Measurements from ENCODE around the gene KRT85. TPM values are rescaled to one million over a fixed set of nuclear protein-coding genes. Genes with fewer than 3 reads are reported as not detected.

KRT85 gene
- total RNA-seq, 1 experiment from 2014 or later: not detected

DNA sequence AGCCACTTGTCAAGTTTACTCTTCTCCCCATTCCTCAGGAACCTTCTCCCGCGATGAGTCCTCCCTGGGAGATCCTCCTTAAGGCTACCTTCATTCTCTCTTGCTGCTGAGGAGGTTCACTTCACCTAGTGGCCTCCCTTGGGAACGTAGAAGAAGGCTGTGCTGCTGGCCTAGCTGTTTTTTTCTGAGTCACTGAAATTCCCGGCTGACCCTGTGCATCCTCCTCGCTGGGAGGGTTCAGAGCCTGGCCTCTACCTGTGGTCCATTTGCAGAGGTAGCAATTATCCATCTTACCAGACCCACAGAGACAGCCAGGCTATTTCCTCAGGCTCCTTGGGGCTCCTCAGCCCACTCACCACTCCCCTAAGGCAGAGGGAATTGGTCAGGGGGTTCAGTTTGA, 34.2 kb upstream of the KRT85 start:
- no TSS peak for BruUV-seq (replicated peaks)
- POLR2A ChIA-PET (ENCODE audit: low non-redundant PET): interaction anchor here (0.6 kb wide), 1 partner anchor 1218 kb away, joined by 9 read pairs; no protein-coding TSS in a partner anchor
- no peaks in the 10 kb centered on the region for H3K9me3 ChIP-seq (ENCODE audit: low read depth, low read length, poor library complexity, severe bottlenecking)
- DNase-seq (ENCODE audit: low spot score): no peak
- CTCF ChIA-PET: no interaction called here
- no peaks in the 10 kb centered on the region for H3K36me3 ChIP-seq (ENCODE audit: insufficient read depth, low read length, poor library complexity, severe bottlenecking)
- no peak overlapping the region for H3K27ac ChIP-seq (ENCODE audit: low read depth, low read length, poor library complexity, severe bottlenecking)
- TF ChIP-seq, protein P1, sequence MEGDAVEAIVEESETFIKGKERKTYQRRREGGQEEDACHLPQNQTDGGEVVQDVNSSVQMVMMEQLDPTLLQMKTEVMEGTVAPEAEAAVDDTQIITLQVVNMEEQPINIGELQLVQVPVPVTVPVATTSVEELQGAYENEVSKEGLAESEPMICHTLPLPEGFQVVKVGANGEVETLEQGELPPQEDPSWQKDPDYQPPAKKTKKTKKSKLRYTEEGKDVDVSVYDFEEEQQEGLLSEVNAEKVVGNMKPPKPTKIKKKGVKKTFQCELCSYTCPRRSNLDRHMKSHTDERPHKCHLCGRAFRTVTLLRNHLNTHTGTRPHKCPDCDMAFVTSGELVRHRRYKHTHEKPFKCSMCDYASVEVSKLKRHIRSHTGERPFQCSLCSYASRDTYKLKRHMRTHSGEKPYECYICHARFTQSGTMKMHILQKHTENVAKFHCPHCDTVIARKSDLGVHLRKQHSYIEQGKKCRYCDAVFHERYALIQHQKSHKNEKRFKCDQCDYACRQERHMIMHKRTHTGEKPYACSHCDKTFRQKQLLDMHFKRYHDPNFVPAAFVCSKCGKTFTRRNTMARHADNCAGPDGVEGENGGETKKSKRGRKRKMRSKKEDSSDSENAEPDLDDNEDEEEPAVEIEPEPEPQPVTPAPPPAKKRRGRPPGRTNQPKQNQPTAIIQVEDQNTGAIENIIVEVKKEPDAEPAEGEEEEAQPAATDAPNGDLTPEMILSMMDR (conservative IDR thresholded peaks at IDR 0.05; ENCODE audit: low read depth, low read length): no peak
- no peak for TF ChIP-seq EZH2 (IDR thresholded peaks at IDR 0.05; ENCODE audit: borderline replicate concordance, low read depth, low read length, poor library complexity, severe bottlenecking)
- no peaks in the 10 kb centered on the region for H3K4me1 ChIP-seq (ENCODE audit: insufficient read depth, low read length, poor library complexity, severe bottlenecking)
- no peak overlapping the region for H3K4me3 ChIP-seq (ENCODE audit: low read depth, low read length, poor library complexity, severe bottlenecking)
- intact Hi-C loops (cut with micrococcal nuclease; ENCODE audit: unreplicated experiment): no loop called here
- no peaks in the 10 kb centered on the region for H3K27me3 ChIP-seq (replicated peaks; ENCODE audit: insufficient read depth, low read depth, low read length, poor library complexity)

DNA sequence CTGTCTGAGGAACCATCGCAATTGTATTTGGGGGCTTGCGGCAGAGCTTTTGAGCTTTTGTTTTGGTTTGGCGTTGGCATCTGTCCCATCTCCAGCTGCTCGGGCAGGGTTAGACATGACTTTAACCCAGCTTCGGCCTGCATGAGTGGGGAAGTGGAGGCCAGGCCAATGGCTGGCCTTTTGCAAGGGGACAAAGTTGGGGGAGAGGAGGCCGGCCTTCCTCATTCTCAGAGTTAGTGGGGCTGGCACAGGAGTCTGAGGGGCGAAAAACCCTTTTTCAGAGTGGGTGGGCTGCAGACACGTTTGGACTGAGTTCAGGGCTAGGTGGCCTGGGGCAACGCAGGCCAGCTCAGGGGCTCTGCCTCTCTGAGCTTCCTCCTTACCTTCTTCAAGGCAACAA, 33.6 kb upstream of the KRT85 start:
- DNase-seq (ENCODE audit: low spot score): no peak
- Histone ChIP-seq H3K36me3 (ENCODE audit: insufficient read depth, low read length, poor library complexity, severe bottlenecking) (no peaks in the 10 kb centered on the region), H3K27me3 (replicated peaks; ENCODE audit: insufficient read depth, low read depth, low read length, poor library complexity) (no peaks in the 10 kb centered on the region), H3K4me3 (ENCODE audit: low read depth, low read length, poor library complexity, severe bottlenecking) (no peak overlapping the region), H3K27ac (ENCODE audit: low read depth, low read length, poor library complexity, severe bottlenecking) (no peak overlapping the region), H3K9me3 (ENCODE audit: low read depth, low read length, poor library complexity, severe bottlenecking) (no peaks in the 10 kb centered on the region), H3K4me1 (ENCODE audit: insufficient read depth, low read length, poor library complexity, severe bottlenecking) (peaks cover 4% of the 10 kb centered on the region)
- no TSS peak for BruUV-seq (replicated peaks)
- intact Hi-C loops (cut with micrococcal nuclease; ENCODE audit: unreplicated experiment): no loop called here
- ChIA-PET POLR2A (ENCODE audit: low non-redundant PET) (no interaction called here), CTCF (no interaction called here)
- no peak for TF ChIP-seq EZH2 (IDR thresholded peaks at IDR 0.05; ENCODE audit: borderline replicate concordance, low read depth, low read length, poor library complexity, severe bottlenecking)
- TF ChIP-seq, protein P1 (conservative IDR thresholded peaks at IDR 0.05; ENCODE audit: low read depth, low read length): no peak

DNA sequence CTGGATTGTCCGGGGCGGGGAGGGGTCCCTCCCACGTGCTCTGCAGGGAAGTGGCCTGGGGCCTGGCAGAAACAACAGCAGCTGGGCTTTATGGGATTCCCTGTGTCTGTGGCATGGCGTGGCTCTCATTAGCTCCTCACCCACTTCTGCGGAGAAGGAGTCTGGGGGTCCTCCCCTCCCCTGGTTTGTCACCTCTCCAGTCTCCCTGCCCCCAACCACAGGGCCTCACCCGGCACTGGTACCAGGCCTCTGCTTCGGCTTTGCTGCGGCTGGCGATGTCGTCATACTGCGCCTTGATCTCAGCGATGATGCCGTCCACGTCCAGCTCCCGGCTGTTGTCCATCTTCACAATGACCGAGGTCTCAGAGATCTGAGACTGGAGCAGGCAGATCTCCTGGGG, 32.5 kb upstream of the KRT85 start:
- BruUV-seq (replicated peaks): no TSS peak
- Histone ChIP-seq H3K9me3 (ENCODE audit: low read depth, low read length, poor library complexity, severe bottlenecking) (no peaks in the 10 kb centered on the region), H3K4me3 (ENCODE audit: low read depth, low read length, poor library complexity, severe bottlenecking) (no peak overlapping the region), H3K27ac (ENCODE audit: low read depth, low read length, poor library complexity, severe bottlenecking) (no peak overlapping the region), H3K4me1 (ENCODE audit: insufficient read depth, low read length, poor library complexity, severe bottlenecking) (peaks cover 5% of the 10 kb centered on the region), H3K27me3 (replicated peaks; ENCODE audit: insufficient read depth, low read depth, low read length, poor library complexity) (no peaks in the 10 kb centered on the region), H3K36me3 (ENCODE audit: insufficient read depth, low read length, poor library complexity, severe bottlenecking) (no peaks in the 10 kb centered on the region)
- TF ChIP-seq, protein P1 (conservative IDR thresholded peaks at IDR 0.05; ENCODE audit: low read depth, low read length): no peak
- no peak for TF ChIP-seq EZH2 (IDR thresholded peaks at IDR 0.05; ENCODE audit: borderline replicate concordance, low read depth, low read length, poor library complexity, severe bottlenecking)
- ChIA-PET POLR2A (ENCODE audit: low non-redundant PET) (no interaction called here), CTCF (no interaction called here)
- DNase-seq (ENCODE audit: low spot score): no peak
- intact Hi-C loops (cut with micrococcal nuclease; ENCODE audit: unreplicated experiment): no loop called here

All from A673 (cell line).